Activated CD8-positive, alpha-beta memory T cell treated with anti-CD3 and anti-CD28 coated beads for 48 hours (primary cell): ENCODE results near the gene SF3A2.
A peak's percentile ranks its signal among the peaks of the same experiment; 100 is the strongest.
"Not testable (repeated sequence)": the region's sequence is repeated elsewhere in the genome, so short reads cannot be mapped to it uniquely, and the experiment has no call there.

Experiments used
- DNase-seq, 3 experiments: peaks; one replicate each; pipeline ENCODE4 v3.0.0-alpha.2; 2020; ENCODE audit warnings: low read depth in 2 of 3, low spot score in 2 of 3

SF3A2 gene

DNA sequence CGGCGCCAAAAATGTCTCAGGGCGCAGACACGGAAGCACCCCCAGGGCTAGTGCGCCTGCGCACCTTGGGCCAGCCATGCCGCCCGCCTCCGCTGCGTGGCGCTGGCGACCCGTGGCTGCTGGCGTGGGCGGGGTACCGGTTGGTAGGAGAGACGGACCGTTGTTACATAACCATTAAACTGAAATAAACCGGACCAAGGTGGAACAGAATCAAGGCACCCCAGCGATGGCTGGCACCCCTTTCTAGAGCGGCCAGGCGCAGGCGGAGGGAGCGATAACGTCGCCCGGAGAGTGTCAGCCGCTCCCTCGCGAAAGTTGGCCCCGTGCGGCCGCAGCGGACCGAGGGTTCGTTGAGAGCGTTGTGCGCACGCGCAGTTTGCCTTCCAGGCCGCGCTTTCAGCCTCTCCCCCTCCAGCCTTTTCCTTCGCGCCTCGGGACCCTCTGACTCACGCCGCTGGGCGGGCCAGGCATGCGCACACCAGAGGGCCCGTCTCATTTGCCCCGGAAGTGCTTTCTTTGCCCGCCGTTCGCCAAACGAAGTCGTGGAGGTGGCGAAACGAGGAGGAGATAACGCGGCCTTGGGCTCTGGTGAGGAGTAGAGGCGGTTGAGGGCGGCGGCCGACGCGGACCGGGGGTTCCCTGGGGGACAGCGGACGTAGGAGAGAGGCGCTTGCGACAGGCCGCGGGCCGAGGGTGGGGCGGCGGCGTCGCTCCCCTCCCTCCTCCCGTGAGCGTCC, at the start of gene SF3A2, which contains the start of gene PLEKHJ1:
TSS of gene SF3A2 (plus strand) at position 511 of the 737 bp plus-strand sequence. CDS start 6,595 bp downstream, outside the sequence.
TSS of gene PLEKHJ1 (minus strand) at position 16 of the 737 bp plus-strand sequence. CDS start 81 bp downstream, outside the sequence.
- DNase-seq = peak; percentile 98 to 100 (median 99)

- DNase-seq = no peak
Measured at GRCh38 chr19:2187159-2187558, 49.5 kb upstream of the SF3A2 start.

GRCh38 chr19:2188708-2189385, 47.8 kb upstream of the SF3A2 start:
- no peak for DNase-seq

DNA sequence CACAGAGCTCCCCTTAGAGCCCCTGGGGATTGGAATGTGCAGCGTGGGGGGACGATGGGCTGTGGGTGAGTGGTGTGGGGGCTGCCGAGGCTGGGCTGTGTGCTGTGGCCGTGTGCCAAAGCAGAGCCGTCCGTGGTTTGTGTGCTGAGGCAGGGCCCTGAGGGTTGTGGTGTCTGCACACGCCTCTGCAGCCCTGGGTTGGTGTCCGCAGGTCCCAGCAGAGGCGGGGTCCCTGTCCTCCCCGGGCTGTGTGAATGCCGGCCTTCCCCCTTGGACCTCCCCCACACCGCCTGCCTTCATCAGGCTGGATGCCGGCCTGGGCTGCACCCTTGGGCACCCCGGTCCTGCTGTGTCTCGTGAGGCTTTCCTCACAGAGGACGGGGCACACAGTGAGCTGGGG, 46.7 kb upstream of the SF3A2 start:
- no peak for DNase-seq

DNA sequence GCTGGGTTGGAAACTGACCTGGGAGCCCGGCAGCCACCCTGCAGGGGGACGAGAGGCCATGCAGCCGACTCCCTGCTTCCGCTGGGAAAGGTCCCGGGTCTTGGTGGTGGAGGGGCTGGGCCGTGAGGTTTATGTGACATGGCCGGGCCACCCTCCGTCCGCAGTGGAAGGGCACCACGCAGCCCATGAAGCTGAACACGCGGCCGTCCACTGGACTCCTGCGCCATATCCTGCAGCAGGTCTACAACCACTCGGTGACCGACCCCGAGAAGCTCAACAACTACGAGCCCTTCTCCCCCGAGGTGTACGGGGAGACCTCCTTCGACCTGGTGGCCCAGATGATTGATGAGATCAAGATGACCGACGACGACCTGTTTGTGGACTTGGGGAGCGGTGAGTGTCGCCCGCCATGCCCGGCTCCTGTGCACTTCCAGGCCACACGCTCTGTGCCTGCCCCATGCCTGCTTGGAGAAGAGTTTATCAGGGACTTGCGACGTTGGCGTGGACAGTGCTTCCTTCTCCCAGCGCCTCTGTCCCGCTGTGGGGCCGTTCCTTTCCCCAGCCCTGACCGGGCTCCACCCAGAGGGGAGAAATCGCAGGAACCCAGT, 45.7 kb upstream of the SF3A2 start:
- no peak for DNase-seq

DNA sequence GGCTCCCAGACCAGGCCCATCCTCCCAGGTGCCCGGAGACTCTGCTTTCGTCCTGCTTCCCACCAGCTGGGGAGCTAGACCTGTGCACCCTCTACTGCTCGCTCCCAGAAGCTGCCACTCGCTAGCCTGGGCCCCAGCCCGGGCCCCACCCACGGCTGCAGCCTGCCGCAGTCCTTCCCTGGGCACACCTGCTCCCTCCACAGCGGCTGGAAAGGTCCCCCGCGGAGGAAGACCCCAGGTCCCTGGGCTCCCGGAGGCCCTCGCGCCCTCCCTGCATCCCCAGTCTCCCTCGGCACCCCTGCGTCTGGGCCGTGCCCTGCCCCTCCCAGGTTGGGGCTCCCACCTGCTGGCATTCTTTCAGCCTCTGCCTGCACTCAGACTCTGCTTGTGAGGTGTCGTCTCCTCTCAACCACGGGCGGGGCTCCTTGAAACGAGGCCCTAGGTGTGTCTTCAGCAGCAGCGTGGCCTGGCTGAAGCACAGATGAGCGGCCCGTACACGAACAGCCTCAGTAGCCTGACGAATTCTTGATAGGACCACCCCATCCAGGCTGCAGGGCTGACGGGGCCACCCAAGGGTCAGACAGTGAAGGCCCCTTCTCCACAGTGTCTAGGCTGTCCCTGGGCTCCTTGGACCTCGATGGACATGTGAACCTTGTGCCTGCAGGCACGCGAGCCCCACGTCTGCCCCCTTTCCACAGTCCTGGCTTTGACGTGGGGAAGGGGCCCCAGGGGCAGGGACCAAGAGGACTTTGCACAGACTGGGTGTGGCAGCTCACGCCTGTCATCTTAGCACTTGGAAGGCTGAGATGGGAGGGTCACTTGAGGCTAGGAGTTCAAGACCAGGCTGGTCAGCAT, 44.9 kb upstream of the SF3A2 start:
- DNase-seq = no peak

- DNase-seq = no peak
Measured at GRCh38 chr19:2192862-2193261, 43.8 kb upstream of the SF3A2 start.

GRCh38 chr19:2193807-2194206, 42.8 kb upstream of the SF3A2 start:
- DNase-seq = no peak

GRCh38 chr19:2194513-2195078, 42.0 kb upstream of the SF3A2 start:
- DNase-seq = no peak

GRCh38 chr19:2195361-2195760, 41.3 kb upstream of the SF3A2 start:
- DNase-seq = no peak

- no peak for DNase-seq
Measured at GRCh38 chr19:2195914-2196313, 40.7 kb upstream of the SF3A2 start.

DNA sequence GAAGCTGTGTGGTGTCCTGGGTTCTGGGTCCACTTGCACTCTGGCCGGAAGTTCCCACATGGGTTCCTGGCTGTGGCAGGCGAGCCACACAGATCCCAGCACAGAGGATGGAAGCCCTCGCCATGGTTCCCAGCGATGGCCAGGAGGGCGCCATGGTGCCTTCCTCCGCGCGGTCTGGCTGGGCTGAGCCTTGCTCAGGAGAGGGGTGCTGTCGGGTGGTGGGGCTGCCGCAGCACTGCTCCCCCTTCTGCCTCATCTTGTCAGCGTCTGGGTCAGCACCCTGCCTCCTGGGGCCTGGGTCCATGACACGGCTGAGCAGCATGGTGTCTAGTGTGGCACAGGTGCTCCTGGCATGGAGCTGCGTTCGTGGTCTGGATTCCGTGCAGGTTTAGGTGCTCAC, 39.4 kb upstream of the SF3A2 start:
- DNase-seq = no peak

DNA sequence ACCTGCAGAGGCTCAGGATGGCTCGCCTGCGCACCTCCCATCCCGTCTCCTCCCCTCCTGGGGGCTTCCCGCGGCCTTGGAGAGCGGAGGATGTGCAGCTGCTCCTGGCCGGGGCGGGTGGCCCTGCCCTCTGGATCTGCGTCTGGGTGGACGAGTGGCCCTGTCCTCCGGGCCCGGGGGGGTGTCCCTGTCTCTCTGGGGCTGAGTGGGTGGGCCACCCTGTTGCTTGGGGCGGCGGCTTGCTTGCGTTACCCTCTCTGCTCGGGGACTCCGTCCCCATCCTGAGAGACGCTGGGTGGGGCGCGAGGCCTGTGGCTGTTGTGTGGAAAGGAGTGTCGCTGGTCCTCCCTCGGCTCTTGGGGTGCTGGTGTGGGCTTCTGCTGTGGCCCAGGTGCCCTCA, 38.3 kb upstream of the SF3A2 start:
- no peak for DNase-seq

DNA sequence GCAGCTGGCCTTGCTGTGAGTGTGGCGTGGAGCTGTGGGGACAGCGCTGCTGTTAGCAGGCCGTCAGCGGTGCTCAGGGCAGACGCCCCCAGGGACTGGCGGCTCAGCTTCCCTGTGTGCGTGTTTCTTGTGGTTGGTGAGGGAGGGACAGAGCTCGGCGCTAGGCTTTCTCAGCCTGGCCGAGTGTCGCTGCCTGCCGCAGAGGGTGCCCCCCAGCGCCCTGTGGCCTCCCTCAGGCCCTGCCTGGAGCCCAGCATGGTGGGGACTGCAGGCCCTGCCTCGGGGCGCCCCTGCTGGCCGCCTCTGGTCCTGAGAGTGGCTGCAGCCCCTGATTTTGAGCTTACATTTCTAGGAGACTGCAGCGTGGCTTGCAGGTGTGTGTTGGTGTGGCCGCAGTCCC, 37.4 kb upstream of the SF3A2 start:
- no peak for DNase-seq

- DNase-seq = no peak
Measured at GRCh38 chr19:2199861-2200623, 36.6 kb upstream of the SF3A2 start.

GRCh38 chr19:2200624-2201294, 35.9 kb upstream of the SF3A2 start:
- DNase-seq = not testable (repeated sequence)

- no peak for DNase-seq
Measured at GRCh38 chr19:2201473-2202148, 35.0 kb upstream of the SF3A2 start.

- DNase-seq = no peak
Measured at GRCh38 chr19:2202366-2202765, 34.3 kb upstream of the SF3A2 start.

GRCh38 chr19:2207008-2207407, 29.6 kb upstream of the SF3A2 start:
- no peak for DNase-seq
